HAP-1 (cell line): ENCODE data around the gene CLDN14.

ENCODE experiments used
- DNase-seq, 2 experiments: peaks; one replicate each; pipeline ENCODE4 v3.0.0-alpha.2; 2016 to 2020; ENCODE audit warnings: low spot score in 2 of 2
- H3K27me3 ChIP-seq: fragments of 250-450 bp; sonication (Bioruptor Pico); 2 replicates; pipeline ENCODE4 v1.5.1; 2020; ENCODE audit warnings: low read depth, mild to moderate bottlenecking, moderate library complexity
- H3K36me3 ChIP-seq: fragments of 250-450 bp; sonication (Bioruptor Pico); replicated peaks from 2 replicates; pipeline ENCODE4 v1.5.1; 2020; ENCODE audit warnings: mild to moderate bottlenecking
- H3K4me1 ChIP-seq: fragments of 250-450 bp; sonication (Bioruptor Pico); 2 replicates; pipeline ENCODE4 v1.5.1; 2020; ENCODE audit warnings: mild to moderate bottlenecking
- H3K4me3 ChIP-seq: fragments of 250-450 bp; sonication (Bioruptor Pico); 2 replicates; pipeline ENCODE4 v1.5.1; 2020; ENCODE audit warnings: mild to moderate bottlenecking, moderate library complexity
- H3K9me3 ChIP-seq: fragments of 250-450 bp; sonication (Bioruptor Pico); 2 replicates; pipeline ENCODE4 v1.5.1; 2020; ENCODE audit warnings: mild to moderate bottlenecking, moderate library complexity
- in situ Hi-C: fragments of 300-500 bp; cut with MboI; formaldehyde crosslinking; loops from 3 replicates; pipeline ENCODE4 v1.14.3; 2020; ENCODE audit warnings: low sequenced_read_pairs, inconsistent platforms, mixed read lengths

CLDN14 gene

GRCh38 chr21:36509973-36510664 is 30.2 kb upstream of the CLDN14 start:
- in situ Hi-C loops, result no loop called here
- H3K4me1 ChIP-seq, result no peaks in the 10 kb centered on the region

GRCh38 chr21:36508948-36509347 is 29.0 kb upstream of the CLDN14 start:
- Histone ChIP-seq H3K4me1 (no peaks in the 10 kb centered on the region), H3K4me3 (no peak overlapping the region), H3K9me3 (no peaks in the 10 kb centered on the region), H3K36me3 (no peaks in the 10 kb centered on the region), H3K27me3 (no peaks in the 10 kb centered on the region)
- in situ Hi-C loops, result no loop called here
- DNase-seq, result no peak

More at GRCh38 chr21:36509973-36510664, 30.2 kb upstream of the CLDN14 start:
- H3K4me3 ChIP-seq, result no peak overlapping the region
- H3K27me3 ChIP-seq, result no peaks in the 10 kb centered on the region
- DNase-seq, result no peak
- H3K36me3 ChIP-seq, result no peaks in the 10 kb centered on the region
- no peaks in the 10 kb centered on the region for H3K9me3 ChIP-seq

- H3K4me1 ChIP-seq, result no peaks in the 10 kb centered on the region
- H3K9me3 ChIP-seq, result no peaks in the 10 kb centered on the region
- H3K36me3 ChIP-seq, result no peaks in the 10 kb centered on the region
- in situ Hi-C loops, result no loop called here
- no peak overlapping the region for H3K4me3 ChIP-seq
- no peaks in the 10 kb centered on the region for H3K27me3 ChIP-seq
- no peak for DNase-seq
These were observed 27.6 kb upstream of the CLDN14 start for GRCh38 chr21:36507397-36508018.

GRCh38 chr21:36506482-36506881 is 26.6 kb upstream of the CLDN14 start:
- Histone ChIP-seq H3K27me3 (no peaks in the 10 kb centered on the region), H3K36me3 (no peaks in the 10 kb centered on the region), H3K4me1 (no peaks in the 10 kb centered on the region), H3K4me3 (no peak overlapping the region), H3K9me3 (no peaks in the 10 kb centered on the region)
- in situ Hi-C loops, result no loop called here
- DNase-seq, result no peak

GRCh38 chr21:36504067-36505058 is 24.4 kb upstream of the CLDN14 start:
- in situ Hi-C loops, result no loop called here
- no peaks in the 10 kb centered on the region for H3K4me1 ChIP-seq
- H3K36me3 ChIP-seq, result no peaks in the 10 kb centered on the region
- H3K4me3 ChIP-seq, result no peak overlapping the region
- H3K27me3 ChIP-seq, result no peaks in the 10 kb centered on the region
- no peaks in the 10 kb centered on the region for H3K9me3 ChIP-seq
- DNase-seq, result peak; percentile 12 to 64

- in situ Hi-C loops, result no loop called here
These were observed 22.4 kb upstream of the CLDN14 start for GRCh38 chr21:36502365-36502764.

GRCh38 chr21:36501589-36501892 is 21.6 kb upstream of the CLDN14 start:
- H3K4me3 ChIP-seq, result no peak overlapping the region
- H3K9me3 ChIP-seq, result no peaks in the 10 kb centered on the region
- in situ Hi-C loops, result no loop called here
- H3K27me3 ChIP-seq, result no peaks in the 10 kb centered on the region
- H3K4me1 ChIP-seq, result no peaks in the 10 kb centered on the region
- no peak for DNase-seq
- H3K36me3 ChIP-seq, result no peaks in the 10 kb centered on the region

More at GRCh38 chr21:36502365-36502764, 22.4 kb upstream of the CLDN14 start:
- Histone ChIP-seq H3K27me3 (no peaks in the 10 kb centered on the region), H3K9me3 (no peaks in the 10 kb centered on the region), H3K4me3 (no peak overlapping the region), H3K36me3 (no peaks in the 10 kb centered on the region), H3K4me1 (no peaks in the 10 kb centered on the region)
- DNase-seq, result no peak

GRCh38 chr21:36499578-36500471 is 19.9 kb upstream of the CLDN14 start:
- Histone ChIP-seq H3K9me3 (no peaks in the 10 kb centered on the region), H3K36me3 (no peaks in the 10 kb centered on the region), H3K4me1 (no peaks in the 10 kb centered on the region), H3K4me3 (no peak overlapping the region), H3K27me3 (no peaks in the 10 kb centered on the region)
- DNase-seq, result no peak
- in situ Hi-C loops, result loop anchor here (10.0 kb wide), 1 partner anchor 55 kb away; no protein-coding TSS in a partner anchor

GRCh38 chr21:36494557-36494956 is 14.6 kb upstream of the CLDN14 start:
- no peak for DNase-seq
- in situ Hi-C loops, result loop anchor here (10.0 kb wide), 1 partner anchor 60 kb away; no protein-coding TSS in a partner anchor

GRCh38 chr21:36491209-36491910 is 11.4 kb upstream of the CLDN14 start:
- in situ Hi-C loops, result loop anchor here (10.0 kb wide), 1 partner anchor 63 kb away; no protein-coding TSS in a partner anchor
- H3K4me3 ChIP-seq, result no peak overlapping the region
- DNase-seq, result no peak
- H3K27me3 ChIP-seq, result no peaks in the 10 kb centered on the region
- H3K9me3 ChIP-seq, result no peaks in the 10 kb centered on the region
- H3K36me3 ChIP-seq, result no peaks in the 10 kb centered on the region
- H3K4me1 ChIP-seq, result no peaks in the 10 kb centered on the region

More at GRCh38 chr21:36494557-36494956, 14.6 kb upstream of the CLDN14 start:
- no peaks in the 10 kb centered on the region for H3K4me1 ChIP-seq
- no peak overlapping the region for H3K4me3 ChIP-seq
- no peaks in the 10 kb centered on the region for H3K27me3 ChIP-seq
- H3K9me3 ChIP-seq, result no peaks in the 10 kb centered on the region
- no peaks in the 10 kb centered on the region for H3K36me3 ChIP-seq

GRCh38 chr21:36489776-36490165 is 9.8 kb upstream of the CLDN14 start:
- no peaks in the 10 kb centered on the region for H3K36me3 ChIP-seq
- no peak for DNase-seq
- in situ Hi-C loops, result loop anchor here (10.0 kb wide), 1 partner anchor 65 kb away; no protein-coding TSS in a partner anchor

GRCh38 chr21:36489103-36489775 is 9.3 kb upstream of the CLDN14 start:
- H3K4me1 ChIP-seq, result no peaks in the 10 kb centered on the region
- H3K4me3 ChIP-seq, result no peak overlapping the region
- H3K36me3 ChIP-seq, result no peaks in the 10 kb centered on the region
- DNase-seq, result no peak
- in situ Hi-C loops, result no loop called here
- no peaks in the 10 kb centered on the region for H3K27me3 ChIP-seq
- H3K9me3 ChIP-seq, result no peaks in the 10 kb centered on the region

More at GRCh38 chr21:36489776-36490165, 9.8 kb upstream of the CLDN14 start:
- no peaks in the 10 kb centered on the region for H3K4me1 ChIP-seq
- H3K27me3 ChIP-seq, result no peaks in the 10 kb centered on the region
- H3K9me3 ChIP-seq, result no peaks in the 10 kb centered on the region
- no peak overlapping the region for H3K4me3 ChIP-seq
